Mesenchymal stem cell (in vitro differentiated cells and primary cell): ENCODE results near the gene MRTFA.

Source experiments
- DNase-seq: peaks from one replicate; pipeline ENCODE4 v3.0.0-alpha.2; 2013
- H2AFZ ChIP-seq: one replicate; pipeline ENCODE4 v1.6.1; 2013; ENCODE audit warnings: low read depth, mild to moderate bottlenecking, control low read depth, inconsistent platforms, low read length, moderate library complexity
- H2AK5ac ChIP-seq: 2 replicates; pipeline ENCODE4 v1.6.1; 2013; ENCODE audit warnings: low read length, moderate library complexity, mild to moderate bottlenecking, inconsistent platforms; ENCODE audit not compliant: severe bottlenecking
- H2BK120ac ChIP-seq: one replicate; pipeline ENCODE4 v1.6.1; 2013; ENCODE audit warnings: low read depth, mild to moderate bottlenecking, inconsistent platforms, low read length, moderate library complexity
- H2BK12ac ChIP-seq, 2 experiments: one replicate each; pipeline ENCODE4 v1.6.1; 2013; ENCODE audit warnings: inconsistent platforms in 2 of 2, low read length in 2 of 2, mild to moderate bottlenecking in 2 of 2, moderate library complexity in 2 of 2, control low read depth in 1 of 2
- H2BK15ac ChIP-seq: one replicate; pipeline ENCODE4 v1.6.1; 2013; ENCODE audit warnings: mild to moderate bottlenecking, low read depth, inconsistent platforms; ENCODE audit not compliant: poor library complexity, severe bottlenecking
- H2BK5ac ChIP-seq: 2 replicates; pipeline ENCODE4 v1.6.1; 2013; ENCODE audit warnings: low read depth, mild to moderate bottlenecking, low read length, control low read depth, inconsistent platforms; ENCODE audit not compliant: poor library complexity, severe bottlenecking
- H3K14ac ChIP-seq, 2 experiments: one replicate each; pipeline ENCODE4 v1.6.1; 2013; ENCODE audit warnings: inconsistent platforms in 2 of 2, low read length in 2 of 2, control low read depth in 1 of 2, mild to moderate bottlenecking in 1 of 2, moderate library complexity in 1 of 2
- H3K18ac ChIP-seq, 2 experiments: one replicate each; pipeline ENCODE4 v1.6.1; 2013; ENCODE audit warnings: inconsistent platforms in 2 of 2, low read length in 2 of 2, control low read depth in 1 of 2, low read depth in 1 of 2, mild to moderate bottlenecking in 1 of 2
- H3K23ac ChIP-seq, 2 experiments: one replicate each; pipeline ENCODE4 v1.6.1; 2013; ENCODE audit warnings: inconsistent platforms in 2 of 2, low read length in 2 of 2, mild to moderate bottlenecking in 2 of 2, moderate library complexity in 2 of 2, control low read depth in 1 of 2
- H3K27ac ChIP-seq: 2 replicates; pipeline ENCODE4 v1.5.1; 2013; ENCODE audit warnings: mild to moderate bottlenecking, moderate library complexity, low read length, control low read depth, inconsistent platforms; ENCODE audit not compliant: poor library complexity, severe bottlenecking
- H3K27me3 ChIP-seq, 2 experiments: 2 replicates each; pipeline versions ENCODE4 v1.6.1 to v1.7.0; 2013; ENCODE audit warnings: low read length in 2 of 2, mild to moderate bottlenecking in 2 of 2, moderate library complexity in 2 of 2, control low read depth in 1 of 2, inconsistent platforms in 1 of 2; ENCODE audit not compliant: control insufficient read depth in 1 of 2, insufficient read depth in 1 of 2
- H3K36me3 ChIP-seq, 2 experiments: 2 replicates each; pipeline versions ENCODE4 v1.6.1 to v1.7.0; 2013; ENCODE audit warnings: low read length in 2 of 2, control low read depth in 1 of 2, inconsistent platforms in 1 of 2, low read depth in 1 of 2, mild to moderate bottlenecking in 1 of 2; ENCODE audit not compliant: insufficient read depth in 2 of 2, control insufficient read depth in 1 of 2
- H3K4ac ChIP-seq, 2 experiments: one replicate each; pipeline ENCODE4 v1.6.1; 2013; ENCODE audit warnings: inconsistent platforms in 2 of 2, low read length in 2 of 2, mild to moderate bottlenecking in 2 of 2, moderate library complexity in 2 of 2, control low read depth in 1 of 2, low read depth in 1 of 2
- H3K4me1 ChIP-seq: 2 replicates; pipeline ENCODE4 v1.6.1; 2013; ENCODE audit warnings: low read depth, low read length, control low read depth; ENCODE audit not compliant: control insufficient read depth, insufficient read depth
- H3K4me2 ChIP-seq: 2 replicates; pipeline ENCODE4 v1.6.1; 2013; ENCODE audit warnings: low read length, mild to moderate bottlenecking, inconsistent platforms; ENCODE audit not compliant: poor library complexity, severe bottlenecking
- H3K4me3 ChIP-seq, 2 experiments: 2 replicates each; pipeline versions ENCODE4 v1.5.1 to v1.7.0; 2013; ENCODE audit warnings: low read length in 2 of 2, mild to moderate bottlenecking in 2 of 2, control low read depth in 1 of 2, low read depth in 1 of 2; ENCODE audit not compliant: insufficient read depth in 1 of 2
- H3K79me1 ChIP-seq: replicated peaks from 2 replicates; pipeline ENCODE4 v1.6.1; 2013; ENCODE audit warnings: mild to moderate bottlenecking, control low read depth, low read length, inconsistent platforms; ENCODE audit not compliant: poor library complexity, severe bottlenecking
- H3K9ac ChIP-seq: 2 replicates; pipeline ENCODE4 v1.7.0; 2013; ENCODE audit warnings: mild to moderate bottlenecking, low read length, moderate library complexity
- H3K9me3 ChIP-seq: 2 replicates; pipeline ENCODE4 v1.7.0; 2013; ENCODE audit warnings: mild to moderate bottlenecking, low read length; ENCODE audit not compliant: control insufficient read depth
- H4K8ac ChIP-seq: one replicate; pipeline ENCODE4 v1.6.1; 2013; ENCODE audit warnings: inconsistent platforms, mild to moderate bottlenecking, low read length, moderate library complexity
- H4K91ac ChIP-seq: one replicate; pipeline ENCODE4 v1.6.1; 2013; ENCODE audit warnings: mild to moderate bottlenecking, low read length, inconsistent platforms
- WGBS: methylation state at CpG from one replicate; pipeline ENCODE4 v1.1.7; 2013; ENCODE audit warnings: mixed read lengths; 5-methylcytosine and 5-hydroxymethylcytosine counted together

MRTFA gene

GRCh38 chr22:40432157-40432556 is 204.4 kb downstream of the MRTFA start:
- H2BK15ac ChIP-seq = no peak overlapping the region
- no peak overlapping the region for H3K9ac ChIP-seq
- no peak overlapping the region for H3K4me3 ChIP-seq
- H4K91ac ChIP-seq = no peak overlapping the region
- H3K4me1 ChIP-seq = peaks cover 4% of the 10 kb centered on the region
- H2AFZ ChIP-seq = no peak overlapping the region
- H3K23ac ChIP-seq = no peak overlapping the region
- no peak overlapping the region for H2BK5ac ChIP-seq
- H3K14ac ChIP-seq = no peak overlapping the region
- peaks cover 41% of the 10 kb centered on the region for H3K79me1 ChIP-seq
- no peaks in the 10 kb centered on the region for H3K27me3 ChIP-seq
- no peak overlapping the region for H2AK5ac ChIP-seq
- H3K27ac ChIP-seq = no peak overlapping the region
- H2BK120ac ChIP-seq = no peak overlapping the region
- 89% methylated on average over 3 of the region's 5 CpGs for WGBS
- no peak overlapping the region for H4K8ac ChIP-seq
- peaks cover 33 to 53% of the 10 kb centered on the region in 2 experiments for H3K36me3 ChIP-seq
- H3K18ac ChIP-seq = no peak overlapping the region
- no peak overlapping the region for H2BK12ac ChIP-seq
- H3K9me3 ChIP-seq = no peaks in the 10 kb centered on the region
- no peak overlapping the region for H3K4ac ChIP-seq
- DNase-seq = no peak
- no peak overlapping the region for H3K4me2 ChIP-seq

GRCh38 chr22:40430991-40431390 is 205.5 kb downstream of the MRTFA start:
- Histone ChIP-seq H3K4me2 (no peak overlapping the region), H3K27me3 (no peaks in the 10 kb centered on the region), H3K9me3 (no peaks in the 10 kb centered on the region), H3K4ac (no peak overlapping the region), H3K9ac (no peak overlapping the region), H2AFZ (no peak overlapping the region), H2BK5ac (no peak overlapping the region), H3K23ac (no peak overlapping the region), H2BK12ac (no peak overlapping the region), H3K18ac (no peak overlapping the region), H3K36me3 (peaks cover 45 to 62% of the 10 kb centered on the region in 2 experiments), H3K27ac (no peak overlapping the region), H4K8ac (no peak overlapping the region), H3K14ac (no peak overlapping the region), H2AK5ac (no peak overlapping the region), H2BK15ac (no peak overlapping the region), H3K4me3 (no peak overlapping the region), H3K4me1 (no peaks in the 10 kb centered on the region), H2BK120ac (no peak overlapping the region), H3K79me1 (peaks cover 48% of the 10 kb centered on the region), H4K91ac (no peak overlapping the region)
- 100% methylated on average over 4 of the region's 4 CpGs for WGBS
- no peak for DNase-seq

- H2BK5ac ChIP-seq = no peak overlapping the region
- H3K18ac ChIP-seq = no peak overlapping the region
- H3K79me1 ChIP-seq = peaks cover 48% of the 10 kb centered on the region
- no peak overlapping the region for H3K4ac ChIP-seq
- H2BK15ac ChIP-seq = no peak overlapping the region
- H3K4me2 ChIP-seq = no peak overlapping the region
- no peak overlapping the region for H3K23ac ChIP-seq
- H3K36me3 ChIP-seq = peaks cover 55 to 70% of the 10 kb centered on the region in 2 experiments
- H2AFZ ChIP-seq = no peak overlapping the region
- no peak overlapping the region for H2BK12ac ChIP-seq
- no peaks in the 10 kb centered on the region for H3K27me3 ChIP-seq
- no peak overlapping the region for H2BK120ac ChIP-seq
- no peak overlapping the region for H3K27ac ChIP-seq
- H3K14ac ChIP-seq = no peak overlapping the region
- H3K9ac ChIP-seq = no peak overlapping the region
- DNase-seq = no peak
- H4K91ac ChIP-seq = no peak overlapping the region
- no peak overlapping the region for H4K8ac ChIP-seq
- WGBS = 96% methylated on average over 4 of the region's 4 CpGs
- H3K4me3 ChIP-seq = no peak overlapping the region
- no peak overlapping the region for H2AK5ac ChIP-seq
- no peaks in the 10 kb centered on the region for H3K4me1 ChIP-seq
- H3K9me3 ChIP-seq = no peaks in the 10 kb centered on the region
Measured at GRCh38 chr22:40429481-40429880, 207.0 kb downstream of the MRTFA start.

- no peak overlapping the region for H3K4me2 ChIP-seq
- H3K4ac ChIP-seq = no peak overlapping the region
- no peaks in the 10 kb centered on the region for H3K9me3 ChIP-seq
- no peak overlapping the region for H2BK15ac ChIP-seq
- no peak overlapping the region for H3K18ac ChIP-seq
- no peak overlapping the region for H2BK5ac ChIP-seq
- peaks cover 60 to 77% of the 10 kb centered on the region in 2 experiments for H3K36me3 ChIP-seq
- H3K23ac ChIP-seq = no peak overlapping the region
- H2BK12ac ChIP-seq = no peak overlapping the region
- H4K91ac ChIP-seq = no peak overlapping the region
- no peak overlapping the region for H3K9ac ChIP-seq
- H3K27me3 ChIP-seq = no peaks in the 10 kb centered on the region
- no peak overlapping the region for H2AK5ac ChIP-seq
- DNase-seq = no peak
- no peak overlapping the region for H3K14ac ChIP-seq
- H3K4me1 ChIP-seq = no peaks in the 10 kb centered on the region
- H3K27ac ChIP-seq = no peak overlapping the region
- 98% methylated on average over 4 of the region's 4 CpGs for WGBS
- no peak overlapping the region for H2AFZ ChIP-seq
- peaks cover 52% of the 10 kb centered on the region for H3K79me1 ChIP-seq
- H4K8ac ChIP-seq = no peak overlapping the region
- H3K4me3 ChIP-seq = no peak overlapping the region
- no peak overlapping the region for H2BK120ac ChIP-seq
Measured at GRCh38 chr22:40428796-40429195, 207.7 kb downstream of the MRTFA start.
